SU-DHL-6 (cell line): ENCODE measurements around the gene INIP.

Experiments
- H2AFZ ChIP-seq: fragments of 200-600 bp; sonication (generic); 2 replicates; pipeline ENCODE4 v1.6.1; 2014; ENCODE audit warnings: low read depth, mild to moderate bottlenecking, moderate library complexity, mixed read lengths, antibody characterized with exemption, low read length; ENCODE audit not compliant: severe bottlenecking
- H3F3A ChIP-seq: fragments of 200-600 bp; shearing (Covaris generic); 2 replicates; pipeline ENCODE4 v1.6.0; 2016; ENCODE audit warnings: antibody characterized with exemption, mild to moderate bottlenecking; ENCODE audit not compliant: insufficient read depth
- H3K27ac ChIP-seq: fragments of 200-600 bp; sonication (generic); 2 replicates; pipeline ENCODE4 v1.5.1; 2016; ENCODE audit warnings: low read depth, mild to moderate bottlenecking, low read length, moderate library complexity, mixed read lengths
- H3K27me3 ChIP-seq: fragments of 200-600 bp; sonication (generic), shearing (Covaris generic); 2 replicates; pipeline ENCODE4 v1.6.0; 2014; ENCODE audit warnings: mild to moderate bottlenecking, low read length
- H3K36me3 ChIP-seq: fragments of 200-600 bp; sonication (generic); 2 replicates; pipeline ENCODE4 v1.6.1; 2014; ENCODE audit warnings: mild to moderate bottlenecking, low read length, mixed read lengths
- H3K4me2 ChIP-seq: fragments of 300-600, 200-600 bp; shearing (Covaris generic), sonication (generic); 2 replicates; pipeline ENCODE4 v1.6.0; 2014; ENCODE audit warnings: low read length, low read depth, mild to moderate bottlenecking; ENCODE audit not compliant: poor library complexity, severe bottlenecking
- H3K4me3 ChIP-seq: fragments of 200-600 bp; sonication (generic); 2 replicates; pipeline ENCODE4 v1.5.1; 2014; ENCODE audit warnings: antibody characterized with exemption, low read length, mild to moderate bottlenecking, mixed read lengths; ENCODE audit not compliant: insufficient read depth, poor library complexity, severe bottlenecking
- H3K79me2 ChIP-seq: fragments of 200-600 bp; sonication (generic); 2 replicates; pipeline ENCODE4 v1.6.1; 2014; ENCODE audit warnings: mild to moderate bottlenecking, low read length, moderate library complexity; ENCODE audit not compliant: insufficient read depth
- H3K9ac ChIP-seq: fragments of 200-600 bp; sonication (generic); 2 replicates; pipeline ENCODE4 v1.7.0; 2014; ENCODE audit warnings: mild to moderate bottlenecking, low read length
- H3K9me2 ChIP-seq: fragments of 200-600 bp; sonication (generic); replicated peaks from 2 replicates; pipeline ENCODE4 v1.6.1; 2014; ENCODE audit warnings: low read length; ENCODE audit not compliant: insufficient read depth
- H3K9me3 ChIP-seq: fragments of 200-600 bp; sonication (generic); 2 replicates; pipeline ENCODE4 v1.6.1; 2014; ENCODE audit warnings: low read length, mixed read lengths; ENCODE audit not compliant: insufficient read depth
- H4K20me1 ChIP-seq: fragments of 200-600 bp; sonication (generic); 2 replicates; pipeline ENCODE4 v1.6.1; 2014; ENCODE audit warnings: low read depth, mild to moderate bottlenecking, antibody characterized with exemption, low read length, moderate library complexity, mixed read lengths
- CTCF ChIP-seq: fragments of 200-600 bp; sonication (generic); IDR thresholded peaks from one replicate; pipeline ENCODE4 v1.5.1; 2017; ENCODE audit warnings: antibody characterized with exemption, mild to moderate bottlenecking, low read length, moderate library complexity; ENCODE audit not compliant: insufficient read depth, poor library complexity, severe bottlenecking
- EZH2phosphoT487 ChIP-seq: fragments of 200-600 bp; sonication (generic), shearing (Covaris generic); conservative IDR thresholded peaks from 2 replicates; pipeline ENCODE4 v1.6.1; 2018; ENCODE audit warnings: mild to moderate bottlenecking, antibody characterized with exemption, low read length, moderate library complexity, mixed read lengths

The INIP gene

GRCh38 chr9:112720113-112720780 is 2.3 kb upstream of the INIP start:
- H3K9ac ChIP-seq, result no peak overlapping the region
- H3K27me3 ChIP-seq, result no peaks in the 10 kb centered on the region
- H3K9me3 ChIP-seq, result no peaks in the 10 kb centered on the region
- H4K20me1 ChIP-seq, result no peaks in the 10 kb centered on the region
- no peak overlapping the region for H2AFZ ChIP-seq
- no peaks in the 10 kb centered on the region for H3K9me2 ChIP-seq
- peaks cover 18% of the 10 kb centered on the region for H3K79me2 ChIP-seq
- H3K4me3 ChIP-seq, result no peak overlapping the region
- no peak for TF ChIP-seq EZH2phosphoT487
- H3K36me3 ChIP-seq, result no peaks in the 10 kb centered on the region
- no peak overlapping the region for H3K4me2 ChIP-seq
- 0 out of 2 replicates have a peak, but pooled peaks cover 7% of the 10 kb centered on the region for H3F3A ChIP-seq
- no peak overlapping the region for H3K27ac ChIP-seq

GRCh38 chr9:112719696-112720095 is 1.8 kb upstream of the INIP start:
- Histone ChIP-seq H2AFZ (no peak overlapping the region), H3K4me2 (no peak overlapping the region), H3K27ac (no peak overlapping the region), H3K79me2 (peaks cover 18% of the 10 kb centered on the region), H3K9ac (no peak overlapping the region), H3K9me3 (no peaks in the 10 kb centered on the region), H4K20me1 (no peaks in the 10 kb centered on the region), H3K4me3 (no peak overlapping the region), H3K9me2 (no peaks in the 10 kb centered on the region), H3K27me3 (no peaks in the 10 kb centered on the region), H3K36me3 (no peaks in the 10 kb centered on the region), H3F3A (0 out of 2 replicates have a peak, but pooled peaks cover 7% of the 10 kb centered on the region)
- no peak for TF ChIP-seq CTCF
- no peak for TF ChIP-seq EZH2phosphoT487

- 0 out of 2 replicates have a peak, but pooled peaks cover 7% of the 10 kb centered on the region for H3F3A ChIP-seq
- TF ChIP-seq CTCF, result no peak
- no peak for TF ChIP-seq EZH2phosphoT487
- H3K9me2 ChIP-seq, result no peaks in the 10 kb centered on the region
- no peaks in the 10 kb centered on the region for H3K27me3 ChIP-seq
- H3K4me3 ChIP-seq, result no peak overlapping the region
- H4K20me1 ChIP-seq, result no peaks in the 10 kb centered on the region
- H3K9me3 ChIP-seq, result no peaks in the 10 kb centered on the region
- H3K79me2 ChIP-seq, result peaks cover 19% of the 10 kb centered on the region
- no peak overlapping the region for H2AFZ ChIP-seq
- H3K27ac ChIP-seq, result no peak overlapping the region
- no peak overlapping the region for H3K4me2 ChIP-seq
- H3K36me3 ChIP-seq, result no peaks in the 10 kb centered on the region
- H3K9ac ChIP-seq, result no peak overlapping the region
Measured at GRCh38 chr9:112719241-112719691, 1.3 kb upstream of the INIP start.

GRCh38 chr9:112712678-112713077 is 5.2 kb downstream of the INIP start:
- no peaks in the 10 kb centered on the region for H3K9me2 ChIP-seq
- no peaks in the 10 kb centered on the region for H3K9me3 ChIP-seq
- H3K4me3 ChIP-seq, result no peak overlapping the region
- H4K20me1 ChIP-seq, result peaks cover 3% of the 10 kb centered on the region; the same call in 1 of the 2 replicates
- no peaks in the 10 kb centered on the region for H3K36me3 ChIP-seq
- no peak for TF ChIP-seq CTCF
- TF ChIP-seq EZH2phosphoT487, result no peak
- H3K27me3 ChIP-seq, result no peaks in the 10 kb centered on the region
- no peak overlapping the region for H3K9ac ChIP-seq
- H3K27ac ChIP-seq, result no peak overlapping the region
- peaks cover 77% of the 10 kb centered on the region for H3K79me2 ChIP-seq
- H2AFZ ChIP-seq, result no peak overlapping the region
- no peaks in the 10 kb centered on the region for H3F3A ChIP-seq
- H3K4me2 ChIP-seq, result no peak overlapping the region
